Measurements from ENCODE around the gene OLA1.

Gene OLA1

GRCh38 chr2:174180165-174180724, 68.1 kb downstream of the OLA1 start:
- DNase-seq (ENCODE audit: low spot score), result no peak

GRCh38 chr2:174177316-174177890, 70.9 kb downstream of the OLA1 start:
- no peak for DNase-seq (ENCODE audit: low spot score)

GRCh38 chr2:174176898-174177297, 71.4 kb downstream of the OLA1 start:
- DNase-seq (ENCODE audit: low spot score), result no peak

- no peak for DNase-seq (ENCODE audit: low spot score)
Measured at GRCh38 chr2:174174741-174175140, 73.6 kb downstream of the OLA1 start.

GRCh38 chr2:174172802-174173355, 75.5 kb downstream of the OLA1 start:
- no peak for DNase-seq (ENCODE audit: low spot score)

GRCh38 chr2:174171686-174172445, 76.5 kb downstream of the OLA1 start:
- no peak for DNase-seq (ENCODE audit: low spot score)

GRCh38 chr2:174169372-174169771, 79.0 kb downstream of the OLA1 start:
- DNase-seq (ENCODE audit: low spot score), result no peak

GRCh38 chr2:174166261-174166660, 82.1 kb downstream of the OLA1 start:
- DNase-seq (ENCODE audit: low spot score), result no peak

- DNase-seq (ENCODE audit: low spot score), result no peak
Measured at GRCh38 chr2:174161490-174161889, 86.8 kb downstream of the OLA1 start.

GRCh38 chr2:174158003-174158402, 90.3 kb downstream of the OLA1 start:
- DNase-seq (ENCODE audit: low spot score), result peak; percentile 51

GRCh38 chr2:174157053-174157452, 91.3 kb downstream of the OLA1 start:
- DNase-seq (ENCODE audit: low spot score), result no peak

- no peak for DNase-seq (ENCODE audit: low spot score)
Measured at GRCh38 chr2:174153757-174154680, 94.3 kb downstream of the OLA1 start.

GRCh38 chr2:174149530-174149929, 98.8 kb downstream of the OLA1 start:
- DNase-seq (ENCODE audit: low spot score), result no peak

GRCh38 chr2:174148833-174149232, 99.5 kb downstream of the OLA1 start:
- no peak for DNase-seq (ENCODE audit: low spot score)

GRCh38 chr2:174145827-174146226, 102.5 kb downstream of the OLA1 start:
- DNase-seq (ENCODE audit: low spot score), result no peak

GRCh38 chr2:174142290-174142689, 106.0 kb downstream of the OLA1 start:
- DNase-seq (ENCODE audit: low spot score), result no peak

GRCh38 chr2:174138161-174138560, 110.2 kb downstream of the OLA1 start:
- no peak for DNase-seq (ENCODE audit: low spot score)

- DNase-seq (ENCODE audit: low spot score), result no peak
Measured at GRCh38 chr2:174135981-174136380, 112.4 kb downstream of the OLA1 start.

- no peak for DNase-seq (ENCODE audit: low spot score)
Measured at GRCh38 chr2:174125090-174125489, 123.2 kb downstream of the OLA1 start.

GRCh38 chr2:174124181-174124580, 124.2 kb downstream of the OLA1 start:
- DNase-seq (ENCODE audit: low spot score), result peak; percentile 14

- no peak for DNase-seq (ENCODE audit: low spot score)
Measured at GRCh38 chr2:174122185-174122584, 126.1 kb downstream of the OLA1 start.

GRCh38 chr2:174121612-174122011, 126.7 kb downstream of the OLA1 start:
- no peak for DNase-seq (ENCODE audit: low spot score)

Data from pons (tissue), 1 donor.